DOHH2 (cell line): Measurements from ENCODE around the gene DCAF8.

ENCODE experiments used
- H3F3A ChIP-seq: fragments of 200-600 bp; sonication (generic), shearing (Covaris generic); 2 replicates; pipeline ENCODE4 v1.6.0; 2016; ENCODE audit warnings: antibody characterized with exemption, mild to moderate bottlenecking; ENCODE audit not compliant: control insufficient read depth, insufficient read depth
- H3K27ac ChIP-seq: fragments of 200-600 bp; sonication (generic); 2 replicates; pipeline ENCODE4 v1.5.1; 2014; ENCODE audit warnings: low read depth, mild to moderate bottlenecking, low read length, moderate library complexity
- H3K27me3 ChIP-seq: fragments of 200-600 bp; sonication (generic); 2 replicates; pipeline ENCODE4 v1.6.1; 2014; ENCODE audit warnings: mild to moderate bottlenecking, low read length, mixed read lengths; ENCODE audit not compliant: control insufficient read depth
- H3K36me3 ChIP-seq: fragments of 200-600 bp; sonication (generic); 2 replicates; pipeline ENCODE4 v1.6.1; 2014; ENCODE audit warnings: mild to moderate bottlenecking, low read length, moderate library complexity, mixed read lengths; ENCODE audit not compliant: control insufficient read depth
- H3K4me1 ChIP-seq: fragments of 200-600 bp; sonication (generic); 2 replicates; pipeline ENCODE4 v1.6.1; 2014; ENCODE audit warnings: mild to moderate bottlenecking, low read length, mixed read lengths; ENCODE audit not compliant: control insufficient read depth
- H3K4me2 ChIP-seq: fragments of 200-600 bp; sonication (generic); 2 replicates; pipeline ENCODE4 v1.6.0; 2014; ENCODE audit warnings: mild to moderate bottlenecking, low read length, moderate library complexity
- H3K4me3 ChIP-seq: fragments of 200-600 bp; sonication (generic); 2 replicates; pipeline ENCODE4 v1.5.1; 2014; ENCODE audit warnings: mild to moderate bottlenecking, low read length, mixed read lengths
- H3K79me2 ChIP-seq: fragments of 200-600 bp; sonication (generic); 2 replicates; pipeline ENCODE4 v1.6.1; 2014; ENCODE audit warnings: mild to moderate bottlenecking, low read length, mixed read lengths; ENCODE audit not compliant: control insufficient read depth
- H3K9me2 ChIP-seq: fragments of 200-600 bp; sonication (generic); replicated peaks from 2 replicates; pipeline ENCODE4 v1.6.1; 2014; ENCODE audit warnings: mild to moderate bottlenecking, low read length, mixed read lengths; ENCODE audit not compliant: control insufficient read depth
- H3K9me3 ChIP-seq: fragments of 200-600 bp; sonication (generic); 2 replicates; pipeline ENCODE4 v1.6.1; 2014; ENCODE audit warnings: antibody characterized with exemption, low read length, mixed read lengths; ENCODE audit not compliant: control insufficient read depth, insufficient read depth
- H4K20me1 ChIP-seq: fragments of 200-600 bp; sonication (generic); 2 replicates; pipeline ENCODE4 v1.6.0; 2014; ENCODE audit warnings: low read depth, mild to moderate bottlenecking, antibody characterized with exemption, low read length, moderate library complexity; ENCODE audit not compliant: control insufficient read depth, insufficient read depth
- CTCF ChIP-seq: fragments of 200-600 bp; sonication (generic); IDR thresholded peaks from one replicate; pipeline ENCODE4 v1.5.1; 2014; ENCODE audit warnings: antibody characterized with exemption, mild to moderate bottlenecking, low read depth, low read length; ENCODE audit not compliant: poor library complexity, severe bottlenecking
- EZH2phosphoT487 ChIP-seq: fragments of 200-600 bp; sonication (generic); IDR thresholded peaks from 2 replicates; pipeline ENCODE4 v1.6.1; 2017; ENCODE audit warnings: borderline replicate concordance, mild to moderate bottlenecking, antibody characterized with exemption, low read length, moderate library complexity, mixed read lengths

Gene DCAF8

DNA sequence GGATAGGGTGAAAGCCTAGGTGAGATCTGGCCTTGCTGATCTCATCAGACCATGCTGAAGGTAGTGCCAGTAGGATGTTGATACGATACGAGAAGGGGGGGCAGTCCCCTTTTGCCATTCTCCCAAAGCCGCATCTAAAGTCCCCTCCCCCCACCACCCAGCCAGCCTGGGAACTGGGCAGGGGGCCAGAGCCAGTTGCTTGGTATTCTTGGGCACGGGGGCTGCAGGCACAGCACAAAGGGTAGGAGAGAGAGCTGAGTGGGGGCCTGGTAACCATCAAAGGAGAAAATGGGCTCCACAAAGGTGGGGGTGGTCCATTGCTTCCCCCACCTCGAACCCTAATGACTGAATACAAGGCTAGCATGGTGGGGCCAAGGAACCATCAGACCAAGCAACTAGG is 51.8 kb downstream of the DCAF8 start:
- H4K20me1 ChIP-seq: no peaks in the 10 kb centered on the region; the same call in 1 of the 2 replicates
- peaks cover 24% of the 10 kb centered on the region for H3K4me1 ChIP-seq
- no peak overlapping the region for H3K4me2 ChIP-seq
- H3F3A ChIP-seq: peaks cover 19% of the 10 kb centered on the region
- H3K27me3 ChIP-seq: no peaks in the 10 kb centered on the region
- H3K27ac ChIP-seq: no peak overlapping the region
- peaks cover 99% of the 10 kb centered on the region for H3K36me3 ChIP-seq
- no peak overlapping the region for H3K4me3 ChIP-seq
- peaks cover 57% of the 10 kb centered on the region for H3K79me2 ChIP-seq
- TF ChIP-seq CTCF: no peak
- TF ChIP-seq EZH2phosphoT487: no peak
- H3K9me3 ChIP-seq: no peaks in the 10 kb centered on the region
- no peaks in the 10 kb centered on the region for H3K9me2 ChIP-seq

DNA sequence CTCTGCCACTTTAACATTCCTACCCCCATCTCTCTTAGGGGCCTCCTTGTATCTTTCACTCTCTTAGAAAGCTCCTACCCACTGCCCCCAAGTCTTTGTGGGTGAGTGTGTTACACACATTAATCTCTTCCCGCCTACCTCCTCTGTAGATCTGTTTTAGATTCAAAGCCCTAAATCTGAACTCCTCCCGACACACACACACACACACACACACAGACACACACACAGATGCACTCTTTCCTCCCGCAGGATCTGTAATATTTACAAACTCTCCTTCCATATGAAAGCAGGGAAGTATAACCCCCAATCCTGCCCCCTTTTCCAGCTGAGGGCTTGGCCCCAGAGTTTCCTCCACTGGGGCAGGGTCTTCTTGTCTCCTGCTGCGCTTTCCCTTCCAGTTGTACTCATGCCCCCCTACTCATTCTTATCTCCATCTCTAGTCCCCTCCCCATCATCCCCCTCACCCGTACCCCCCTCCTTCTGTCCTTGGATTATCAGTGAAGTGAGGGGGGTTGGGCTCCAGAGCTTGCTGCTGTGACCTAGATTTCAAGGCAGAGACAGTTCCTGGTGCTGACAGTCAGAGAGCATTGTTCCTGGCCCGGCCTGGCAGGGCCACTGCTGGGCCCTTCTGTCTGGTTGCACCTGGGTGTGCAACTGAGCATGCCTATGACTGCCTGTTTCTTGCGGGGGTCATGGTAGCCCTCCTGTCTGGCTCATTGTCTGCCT is 52.9 kb downstream of the DCAF8 start:
- peaks cover 29% of the 10 kb centered on the region for H3K4me1 ChIP-seq
- H3K9me3 ChIP-seq: no peaks in the 10 kb centered on the region
- H3F3A ChIP-seq: peaks cover 13% of the 10 kb centered on the region
- TF ChIP-seq EZH2phosphoT487 (no peak), CTCF (no peak)
- no peak overlapping the region for H3K4me3 ChIP-seq
- H3K36me3 ChIP-seq: peaks cover 91% of the 10 kb centered on the region
- no peaks in the 10 kb centered on the region for H3K27me3 ChIP-seq
- no peaks in the 10 kb centered on the region; the same call in 1 of the 2 replicates for H4K20me1 ChIP-seq
- no peak overlapping the region for H3K4me2 ChIP-seq
- H3K9me2 ChIP-seq: no peaks in the 10 kb centered on the region
- H3K27ac ChIP-seq: no peak overlapping the region
- H3K79me2 ChIP-seq: peaks cover 60% of the 10 kb centered on the region

GRCh38 chr1:160208557-160209320 is 53.6 kb downstream of the DCAF8 start:
- peaks cover 60% of the 10 kb centered on the region for H3K79me2 ChIP-seq
- no peak overlapping the region for H3K4me3 ChIP-seq
- H3K9me2 ChIP-seq: no peaks in the 10 kb centered on the region
- H3F3A ChIP-seq: peaks cover 10% of the 10 kb centered on the region
- H3K4me1 ChIP-seq: peaks cover 37% of the 10 kb centered on the region
- H3K36me3 ChIP-seq: peaks cover 83% of the 10 kb centered on the region
- H4K20me1 ChIP-seq: no peaks in the 10 kb centered on the region; the same call in 1 of the 2 replicates
- H3K4me2 ChIP-seq: no peak overlapping the region
- H3K27me3 ChIP-seq: no peaks in the 10 kb centered on the region
- no peaks in the 10 kb centered on the region for H3K9me3 ChIP-seq
- no peak overlapping the region for H3K27ac ChIP-seq
- TF ChIP-seq EZH2phosphoT487 (no peak), CTCF (no peak)
